HepG2 (cell line): Measurements from ENCODE around the gene HSF4. TPM values are rescaled to one million over a fixed set of nuclear protein-coding genes. Genes with fewer than 3 reads are reported as not detected.

Source experiments
- AHR ChIP-seq: IDR thresholded peaks from 2 replicates; pipeline ENCODE4 v1.6.1; 2018; ENCODE audit warnings: missing genetic modification reagents, missing compliant biosample characterization
- CBX2 ChIP-seq, 2 experiments: fragments of 200-600 bp in 1 of 2; sonication (generic); formaldehyde crosslinking in 1 of 2; IDR thresholded peaks; 2 replicates each; pipeline versions ENCODE4 v1.7.0 to v1.8.1; 2018 to 2022; ENCODE audit warnings: low read depth in 2 of 2, low read length in 1 of 2, mild to moderate bottlenecking in 1 of 2, missing genetic modification reagents in 1 of 2
- DR1 ChIP-seq: sonication (generic); formaldehyde crosslinking; IDR thresholded peaks from 2 replicates; pipeline ENCODE4 v1.8.0; 2021; ENCODE audit warnings: mild to moderate bottlenecking, missing genetic modification reagents, inconsistent platforms
- FIP1L1 ChIP-seq: fragments of 200-400 bp; formaldehyde crosslinking; IDR thresholded peaks from 2 replicates; pipeline ENCODE4 v1.6.1; 2018; ENCODE audit warnings: low read depth, mild to moderate bottlenecking, low read length, moderate library complexity, borderline replicate concordance; ENCODE audit not compliant: insufficient read depth
- HNRNPUL1 ChIP-seq: fragments of 200-400 bp; formaldehyde crosslinking; IDR thresholded peaks from 2 replicates; pipeline ENCODE4 v1.6.1; 2017; ENCODE audit warnings: low read depth, mild to moderate bottlenecking, low read length, moderate library complexity
- MAFF ChIP-seq: IDR thresholded peaks from 2 replicates; pipeline ENCODE4 v1.6.1; 2011; ENCODE audit warnings: low read depth, low read length, improper control_type of control experiment
- MLXIP ChIP-seq: sonication (generic); formaldehyde crosslinking; IDR thresholded peaks from 2 replicates; pipeline ENCODE4 v1.9.0; 2021; ENCODE audit warnings: missing genetic modification reagents, borderline replicate concordance
- MTERF4 ChIP-seq: sonication (generic); formaldehyde crosslinking; IDR thresholded peaks from 2 replicates; pipeline ENCODE4 v1.8.0; 2023; ENCODE audit warnings: mild to moderate bottlenecking, missing genetic modification reagents
- ONECUT2 ChIP-seq: sonication (generic); formaldehyde crosslinking; IDR thresholded peaks from 2 replicates; pipeline ENCODE4 v1.4.0; 2020; ENCODE audit warnings: missing genetic modification reagents
- SKI ChIP-seq: fragments of 450-650 bp; IDR thresholded peaks from one replicate; pipeline ENCODE4 v1.6.1; 2018; ENCODE audit warnings: mild to moderate bottlenecking; ENCODE audit not compliant: partially characterized antibody
- SP5 ChIP-seq: IDR thresholded peaks from 2 replicates; pipeline ENCODE4 v1.6.1; 2016; ENCODE audit warnings: low read depth, borderline replicate concordance
- ZHX2 ChIP-seq, 2 experiments: sonication (generic) in 1 of 2; formaldehyde crosslinking in 1 of 2; IDR thresholded peaks; 2 replicates each; pipeline versions ENCODE4 v1.6.1 to v1.9.0; 2014 to 2022; ENCODE audit warnings: antibody characterized with exemption in 1 of 2, borderline replicate concordance in 1 of 2, inconsistent platforms in 1 of 2, low read depth in 1 of 2, missing genetic modification reagents in 1 of 2
- ZNF138 ChIP-seq: sonication (generic); formaldehyde crosslinking; IDR thresholded peaks from 2 replicates; pipeline ENCODE4 v1.5.0; 2020; ENCODE audit warnings: mild to moderate bottlenecking, low read depth, missing genetic modification reagents
- ZNF234 ChIP-seq: sonication (generic); formaldehyde crosslinking; conservative IDR thresholded peaks from 2 replicates; pipeline ENCODE4 v1.5.1; 2020; ENCODE audit warnings: mild to moderate bottlenecking, missing genetic modification reagents
- ZNF329 ChIP-seq: sonication (generic); formaldehyde crosslinking; IDR thresholded peaks from 2 replicates; pipeline ENCODE4 v1.9.0; 2021; ENCODE audit warnings: low read depth, mild to moderate bottlenecking, missing genetic modification reagents
- ZNF382 ChIP-seq: sonication (generic); formaldehyde crosslinking; IDR thresholded peaks from 2 replicates; pipeline ENCODE4 v1.5.0; 2020; ENCODE audit warnings: missing genetic modification reagents, mild to moderate bottlenecking, borderline replicate concordance
- ZNF749 ChIP-seq: sonication (generic); formaldehyde crosslinking; IDR thresholded peaks from 2 replicates; pipeline ENCODE4 v1.8.0; 2022; ENCODE audit warnings: mild to moderate bottlenecking, missing genetic modification reagents, moderate library complexity, borderline replicate concordance
- ZSCAN29 ChIP-seq: sonication (generic); formaldehyde crosslinking; conservative IDR thresholded peaks from 2 replicates; pipeline ENCODE4 v1.4.0; 2020; ENCODE audit warnings: mild to moderate bottlenecking, missing genetic modification reagents
- polyA plus RNA-seq, 8 experiments: library from polyadenylated mRNA; depleted of rRNA in 3 of 8; stranded (reverse) in 7 of 8; unstranded in 1 of 8; fragments of >200 nt; fragmentation: Illumina TruSeq in 4 of 8; extraction: Trizol in 4 of 8; gene quantifications; 2 replicates each; pipeline versions ENCODE4 v1.2.1 to v1.2.3, GENCODE V29; 2011 to 2016; ENCODE audit warnings: low read depth in 4 of 8, missing spikeins in 1 of 8, mixed read lengths in 1 of 8; ENCODE audit not compliant: insufficient read depth in 1 of 8
- total RNA-seq, 5 experiments: library from RNA; depleted of rRNA; stranded (reverse); fragments of >200 nt; fragmentation: Illumina TruSeq; extraction: Trizol; gene quantifications; 2 replicates each; pipeline ENCODE4 v1.2.3, GENCODE V29; 2016; ENCODE audit warnings: low read depth in 1 of 5

The HSF4 gene
- total and polyA plus RNA-seq, 2 of the 13 experiments (the other 11 are each of a cell fraction or from before 2014, with no cell fraction given), result 3.5 to 16.9 TPM

GRCh38 chr16:67191995-67192681, 27.6 kb downstream of the HSF4 start, which contains the start of gene E2F4 (continued):
- TF ChIP-seq ZHX2 (IDR thresholded peaks at IDR 0.05; ENCODE audit: low read depth), result 0 out of 2 replicates have a peak, but pooled peaks have one; percentile 70
- peak; percentile 86 for TF ChIP-seq ZHX2 (CRISPR knock-in tag; IDR thresholded peaks at IDR 0.05; ENCODE audit: borderline replicate concordance)
- TF ChIP-seq MLXIP, result no peak; the same call in 1 of the 2 replicates
- no peak for TF ChIP-seq ZNF234
- TF ChIP-seq SP5, result 0 out of 2 replicates have a peak, but pooled peaks have one; percentile 21
- peak; percentile 60; the same call in 1 of the 2 replicates for TF ChIP-seq ZNF329
- TF ChIP-seq FIP1L1, result no peak
- no peak for TF ChIP-seq CBX2 (IDR thresholded peaks at IDR 0.05; ENCODE audit: low read depth, low read length)
- TF ChIP-seq CBX2 (CRISPR knock-in tag; IDR thresholded peaks at IDR 0.05; ENCODE audit: low read depth), result no peak
- no peak; the same call in 1 of the 2 replicates for TF ChIP-seq AHR
- TF ChIP-seq ZNF749 (CRISPR knock-in tag), result no peak
- peak; percentile 18; the same call in 1 of the 2 replicates for TF ChIP-seq ONECUT2 (CRISPR knock-in tag)
- TF ChIP-seq ZNF382 (CRISPR knock-in tag), result no peak
- TF ChIP-seq HNRNPUL1, result no peak
- peak; percentile 77 for TF ChIP-seq MTERF4
- TF ChIP-seq ZNF138 (CRISPR knock-in tag), result peak; percentile 41; the same call in 1 of the 2 replicates
- no peak for TF ChIP-seq ZSCAN29 (CRISPR knock-in tag)
- TF ChIP-seq MAFF, result 0 out of 2 replicates have a peak, but pooled peaks have one; percentile 1
- TF ChIP-seq SKI, result peak; percentile 80
- TF ChIP-seq DR1 (CRISPR knock-in tag), result peak; percentile 78
